K562 (cell line): ENCODE data around the gene SIRPA. TPM values are rescaled to one million over a fixed set of nuclear protein-coding genes. Genes with fewer than 3 reads are reported as not detected.

Experiments used
- ATAC-seq: fragments of 200-7000 bp; cut with Tn5 transposase; 3 replicates; pipeline ENCODE4 v1.9.1; 2020; ENCODE audit warnings: moderate library complexity
- BruUV-seq: library from RNA; stranded (reverse); fragments of 400-500 nt; replicated peaks from 2 replicates; lab custom pipeline; 2021; lab: Mats Ljungman, UMichigan
- CTCF ChIA-PET: fragments of 300-600 bp; formaldehyde crosslinking; extraction: SDS; loops from one replicate; lab custom pipeline; 2021; ENCODE audit warnings: low intra/inter-chr PET ratio; lab: Yijun Ruan, JAX
- POLR2A ChIA-PET: fragments of 300-600, 350-650 bp; sonication (Branson Sonifier 250); formaldehyde crosslinking; extraction: SDS; loops from one replicate; lab custom pipeline; 2021; ENCODE audit warnings: antibody characterized with exemption, inconsistent platforms; lab: Yijun Ruan, JAX
- DNase-seq, 4 experiments: peaks; one replicate each; pipeline versions ENCODE4 v3.0.0 to v3.0.0-alpha.2; 2011 to 2018; ENCODE audit warnings: low spot score in 3 of 4, mixed read lengths in 3 of 4; ENCODE audit errors: extremely low read depth in 1 of 4
- FAIRE-seq: peaks from 2 replicates; lab custom pipeline; 2011; peaks lifted over from hg19 to GRCh38; lab: Jason Lieb, UNC
- H2AFZ ChIP-seq: 2 replicates; pipeline ENCODE4 v1.6.0; 2011; ENCODE audit warnings: low read depth, low read length, control low read depth, inconsistent platforms
- H3K27ac ChIP-seq: fragments of 200-600 bp; 3 replicates; pipeline ENCODE4 v1.8.0; 2011; ENCODE audit warnings: low read depth, mild to moderate bottlenecking, control low read depth, inconsistent platforms, low read length, moderate library complexity, mixed read lengths; ENCODE audit errors: extremely low read depth
- H3K27me3 ChIP-seq, 2 experiments: fragments of 300-600 bp in 1 of 2; 2 replicates in 1 of 2; 3 replicates in 1 of 2; pipeline versions ENCODE4 v1.6.0 to v1.8.0; 2011; ENCODE audit warnings: inconsistent platforms in 2 of 2, low read length in 2 of 2, mild to moderate bottlenecking in 1 of 2, mixed read lengths in 1 of 2, moderate library complexity in 1 of 2; ENCODE audit not compliant: control insufficient read depth in 2 of 2, insufficient read depth in 2 of 2
- H3K36me3 ChIP-seq: fragments of 300-600 bp; 3 replicates; pipeline ENCODE4 v1.8.0; 2011; ENCODE audit warnings: mild to moderate bottlenecking, low read length, inconsistent platforms; ENCODE audit not compliant: control insufficient read depth, insufficient read depth
- H3K4me1 ChIP-seq, 2 experiments: fragments of 200-600 bp in 1 of 2; replicated peaks in 1 of 2; 2 replicates in 1 of 2; 3 replicates in 1 of 2; pipeline versions ENCODE4 v1.5.1 to v1.8.0; 2011; ENCODE audit warnings: inconsistent platforms in 2 of 2, low read length in 2 of 2, mild to moderate bottlenecking in 1 of 2, mixed read lengths in 1 of 2, moderate library complexity in 1 of 2; ENCODE audit not compliant: control insufficient read depth in 2 of 2, insufficient read depth in 2 of 2
- H3K4me2 ChIP-seq: 2 replicates; pipeline ENCODE4 v1.6.1; 2011; ENCODE audit warnings: low read length, control low read depth, inconsistent platforms, mixed read lengths; ENCODE audit not compliant: insufficient read depth
- H3K4me3 ChIP-seq: fragments of 200-600 bp; sonication (generic), shearing (Covaris generic); 2 replicates; pipeline ENCODE4 v1.5.1; 2016; ENCODE audit warnings: control low read depth, inconsistent platforms
- H3K79me2 ChIP-seq: fragments of 200-600 bp; 3 replicates; pipeline ENCODE4 v1.8.0; 2011; ENCODE audit warnings: low read length, inconsistent platforms; ENCODE audit not compliant: control insufficient read depth, insufficient read depth
- H3K9ac ChIP-seq, 2 experiments: 2 replicates each; pipeline versions ENCODE4 v1.6.0 to v1.6.1; 2011; ENCODE audit warnings: low read depth in 2 of 2, low read length in 2 of 2, control low read depth in 1 of 2, inconsistent platforms in 1 of 2, mild to moderate bottlenecking in 1 of 2, mixed read lengths in 1 of 2; ENCODE audit not compliant: insufficient read depth in 1 of 2
- H3K9me1 ChIP-seq: one replicate; pipeline ENCODE4 v1.6.0; 2011; ENCODE audit warnings: inconsistent platforms, mild to moderate bottlenecking, low read length, moderate library complexity; ENCODE audit not compliant: control insufficient read depth, insufficient read depth
- H3K9me3 ChIP-seq: replicated peaks from 2 replicates; pipeline ENCODE4 v1.5.1; 2011; ENCODE audit warnings: low read depth, low read length, inconsistent platforms; ENCODE audit not compliant: control insufficient read depth, insufficient read depth
- H4K20me1 ChIP-seq: replicated peaks from 2 replicates; pipeline ENCODE4 v1.6.1; 2011; ENCODE audit warnings: low read length, inconsistent platforms, mixed read lengths; ENCODE audit not compliant: control insufficient read depth, insufficient read depth
- ELF1 ChIP-seq: fragments of 200-800 bp; sonication (Bioruptor generic); IDR thresholded peaks from 2 replicates; pipeline ENCODE4 v1.6.1; 2016; ENCODE audit warnings: missing genetic modification characterization, missing compliant biosample characterization
- SETDB1 ChIP-seq: IDR thresholded peaks from one replicate; pipeline ENCODE4 v1.6.1; 2012; ENCODE audit warnings: low read length, control low read depth, inconsistent platforms
- SMAD4 ChIP-seq: fragments of 250-450 bp; sonication (Bioruptor Pico); conservative IDR thresholded peaks from 2 replicates; pipeline ENCODE4 v1.8.0; 2021; ENCODE audit warnings: inconsistent platforms, mild to moderate bottlenecking, moderate library complexity
- SRSF9 ChIP-seq: fragments of 200-400 bp; formaldehyde crosslinking; IDR thresholded peaks from 2 replicates; pipeline ENCODE4 v1.6.1; 2017; ENCODE audit warnings: low read depth, low read length, borderline replicate concordance
- WGBS: fragments of 100-300 bp; shearing (Covaris generic); methylation state at CpG from one replicate; pipeline ENCODE4 v1.1.6; 2016; ENCODE audit warnings: low coverage, mixed read lengths; ENCODE audit not compliant: insufficient coverage; ENCODE audit errors: missing lambda C conversion rate; 5-methylcytosine and 5-hydroxymethylcytosine counted together
- in situ Hi-C: fragments of 300-500 bp; cut with MboI; formaldehyde crosslinking; loops from 4 replicates; pipeline ENCODE4 v1.15.0; 2018; ENCODE audit warnings: inconsistent platforms, mixed read lengths
- intact Hi-C: fragments of 100-400 bp; cut with micrococcal nuclease; formaldehyde crosslinking; loops from 2 replicates; pipeline ENCODE4 v1.14.2; 2022
- polyA plus RNA-seq, 8 experiments: library from polyadenylated mRNA; depleted of rRNA in 4 of 8; stranded (reverse) in 5 of 8; unstranded in 3 of 8; fragments of >200 nt; fragmentation: Nextera tagmentation in 2 of 8; fragmentation: Illumina TruSeq in 1 of 8; extraction: Ambion mirVana in 2 of 8; extraction: Trizol in 1 of 8; gene quantifications; 2 replicates each; pipeline versions ENCODE4 v1.2.1 to v1.2.3, GENCODE V29; 2011 to 2014; ENCODE audit warnings: inconsistent platforms in 1 of 8, missing spikeins in 1 of 8
- total RNA-seq, 7 experiments: library from RNA; depleted of rRNA in 6 of 7; stranded (reverse); fragments of >200 nt in 6 of 7; fragmentation: Illumina TruSeq in 2 of 7; extraction: Trizol in 2 of 7; gene quantifications; 2 replicates each; pipeline versions ENCODE4 v1.2.1 to v1.2.3, GENCODE V29; 2011 to 2021; ENCODE audit warnings: low replicate concordance in 1 of 7
- TF ChIP-seq, protein P1 (sequence below): fragments of 150-350 bp; conservative IDR thresholded peaks from 2 replicates; pipeline ENCODE4 v1.6.1; 2014; ENCODE audit warnings: low read length

Gene SIRPA
- total and polyA plus RNA-seq, 9 of the 15 experiments (the other 6 are each of a cell fraction or from before 2014, with no cell fraction given), result 0.01 to 0.40 (median 0.11) TPM; not detected in 2

DNA sequence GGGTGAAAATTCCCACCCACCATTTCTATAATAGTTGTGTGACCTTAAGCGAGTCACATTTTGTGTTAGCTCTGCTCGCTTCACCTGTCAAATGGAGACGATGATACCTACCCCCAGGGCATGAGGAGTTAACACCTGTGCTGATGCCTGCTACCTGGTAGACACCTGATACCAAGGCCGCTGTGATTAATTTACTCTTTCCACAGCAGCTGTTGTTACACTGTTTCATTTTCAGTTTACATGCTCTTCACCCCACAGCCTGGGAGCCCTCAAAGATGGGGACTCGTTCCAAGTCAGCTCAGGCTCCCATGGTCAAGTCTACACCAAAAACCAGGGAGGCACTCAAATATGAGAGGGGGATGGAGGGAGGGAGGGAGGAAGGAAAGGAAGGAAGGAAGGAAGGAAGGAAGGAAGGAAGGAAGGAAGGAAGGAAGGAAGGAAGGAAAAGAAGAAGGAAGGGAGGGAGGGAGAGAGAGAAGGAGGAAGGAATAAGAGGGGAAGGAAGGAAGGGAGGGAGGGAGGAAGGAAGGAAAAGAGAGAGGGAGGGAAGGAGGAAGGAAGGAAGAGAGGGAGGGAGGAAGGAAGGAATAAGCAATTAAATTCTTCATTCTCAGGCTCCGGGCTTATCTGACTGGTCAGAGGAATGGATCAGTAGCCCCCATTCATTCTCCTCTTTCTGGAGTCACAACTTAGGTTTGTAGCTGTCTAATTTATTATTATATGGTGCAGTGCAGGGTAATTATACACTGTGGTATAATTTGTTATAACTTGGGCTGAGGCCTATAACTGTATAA is 57.7 kb downstream of the SIRPA start:
- Histone ChIP-seq H3K36me3 (no peaks in the 10 kb centered on the region), H3K79me2 (no peaks in the 10 kb centered on the region), H3K27ac (no peak overlapping the region), H3K9ac (no peak overlapping the region), H2AFZ (no peak overlapping the region), H3K27me3 (peaks cover 0 to under 1% of the 10 kb centered on the region in 2 experiments; a peak in 4 of 5 replicates), H3K4me3 (no peak overlapping the region), H3K4me2 (no peak overlapping the region), H4K20me1 (no peaks in the 10 kb centered on the region), H3K4me1 (no peaks in the 10 kb centered on the region), H3K9me3 (no peaks in the 10 kb centered on the region), H3K9me1 (no peaks in the 10 kb centered on the region)
- 0% methylated on average over 3 of the region's 6 CpGs for WGBS
- POLR2A ChIA-PET, result interaction anchor here (0.6 kb wide), 1 partner anchor 937 kb away, joined by 5 read pairs; no protein-coding TSS in a partner anchor
- in situ Hi-C loops, result no loop called here
- intact Hi-C loops, result no loop called here
- no peak for DNase-seq
- TF ChIP-seq SMAD4 (CRISPR knock-in tag) (no peak), SETDB1 (no peak), SRSF9 (no peak), ELF1 (no peak)
- TF ChIP-seq, protein P1, sequence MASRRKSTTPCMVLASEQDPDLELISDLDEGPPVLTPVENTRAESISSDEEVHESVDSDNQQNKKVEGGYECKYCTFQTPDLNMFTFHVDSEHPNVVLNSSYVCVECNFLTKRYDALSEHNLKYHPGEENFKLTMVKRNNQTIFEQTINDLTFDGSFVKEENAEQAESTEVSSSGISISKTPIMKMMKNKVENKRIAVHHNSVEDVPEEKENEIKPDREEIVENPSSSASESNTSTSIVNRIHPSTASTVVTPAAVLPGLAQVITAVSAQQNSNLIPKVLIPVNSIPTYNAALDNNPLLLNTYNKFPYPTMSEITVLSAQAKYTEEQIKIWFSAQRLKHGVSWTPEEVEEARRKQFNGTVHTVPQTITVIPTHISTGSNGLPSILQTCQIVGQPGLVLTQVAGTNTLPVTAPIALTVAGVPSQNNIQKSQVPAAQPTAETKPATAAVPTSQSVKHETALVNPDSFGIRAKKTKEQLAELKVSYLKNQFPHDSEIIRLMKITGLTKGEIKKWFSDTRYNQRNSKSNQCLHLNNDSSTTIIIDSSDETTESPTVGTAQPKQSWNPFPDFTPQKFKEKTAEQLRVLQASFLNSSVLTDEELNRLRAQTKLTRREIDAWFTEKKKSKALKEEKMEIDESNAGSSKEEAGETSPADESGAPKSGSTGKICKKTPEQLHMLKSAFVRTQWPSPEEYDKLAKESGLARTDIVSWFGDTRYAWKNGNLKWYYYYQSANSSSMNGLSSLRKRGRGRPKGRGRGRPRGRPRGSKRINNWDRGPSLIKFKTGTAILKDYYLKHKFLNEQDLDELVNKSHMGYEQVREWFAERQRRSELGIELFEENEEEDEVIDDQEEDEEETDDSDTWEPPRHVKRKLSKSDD, result no peak
- BruUV-seq, result no TSS peak
- ATAC-seq, result no peak
- FAIRE-seq, result no peak
- CTCF ChIA-PET, result no interaction called here
